ENCODE results near the gene SOAT2.
"Not testable (repeated sequence)": the region's sequence is repeated elsewhere in the genome, so short reads cannot be mapped to it uniquely, and the experiment has no call there.

The SOAT2 gene

GRCh38 chr12:53086361-53086760 lies 16.9 kb upstream of the SOAT2 start:
- no peak for DNase-seq

GRCh38 chr12:53090105-53090504 lies 13.2 kb upstream of the SOAT2 start:
- DNase-seq: no peak

- DNase-seq: no peak
Observed at GRCh38 chr12:53090554-53090953, 12.7 kb upstream of the SOAT2 start.

- no peak for DNase-seq
Observed at GRCh38 chr12:53091756-53092155, 11.5 kb upstream of the SOAT2 start.

- DNase-seq: no peak
Observed at GRCh38 chr12:53093777-53094393, 9.4 kb upstream of the SOAT2 start.

GRCh38 chr12:53094394-53094787 lies 8.9 kb upstream of the SOAT2 start:
- DNase-seq: no peak

- DNase-seq: not testable (repeated sequence)
Observed at GRCh38 chr12:53094796-53095595, 8.3 kb upstream of the SOAT2 start.

GRCh38 chr12:53095596-53095895 lies 7.7 kb upstream of the SOAT2 start:
- not testable (repeated sequence) for DNase-seq

GRCh38 chr12:53096089-53096741 lies 7.1 kb upstream of the SOAT2 start:
- DNase-seq: no peak

- DNase-seq: no peak
Observed at GRCh38 chr12:53096759-53097158, 6.5 kb upstream of the SOAT2 start.

GRCh38 chr12:53097207-53097563 lies 6.1 kb upstream of the SOAT2 start:
- DNase-seq: no peak

- DNase-seq: peak; percentile 61
Observed at GRCh38 chr12:53097564-53098353, 5.5 kb upstream of the SOAT2 start, which contains the start of gene IGFBP6. IGFBP6 (plus strand) TSS chr12:53097667; CDS start chr12:53097718, 51 bp downstream.

GRCh38 chr12:53098354-53098981 lies 4.8 kb upstream of the SOAT2 start:
- peak; percentile 34 for DNase-seq

- DNase-seq: peak; percentile 89
Observed at GRCh38 chr12:53099071-53099882, 4.0 kb upstream of the SOAT2 start.

GRCh38 chr12:53100466-53101151 lies 2.7 kb upstream of the SOAT2 start:
- DNase-seq: no peak

GRCh38 chr12:53101266-53101665 lies 2.0 kb upstream of the SOAT2 start:
- DNase-seq: no peak

GRCh38 chr12:53101931-53102781 lies 1.1 kb upstream of the SOAT2 start:
- no peak for DNase-seq

- DNase-seq: no peak
Observed at GRCh38 chr12:53103860-53104305, 597 bp downstream of the SOAT2 start.

- DNase-seq: no peak
Observed at GRCh38 chr12:53105256-53105655, 2.0 kb downstream of the SOAT2 start.

Data from activated T-cell treated with anti-CD3 and anti-CD28 coated beads, Interleukin-2, amount 50 U/mL, for 1 hour (primary cell).